Raji (cell line): Measurements from ENCODE around the gene MGMT.

Source experiments
- POLR2A ChIP-seq: IDR thresholded peaks from 2 replicates; pipeline ENCODE4 v1.6.1; 2011; ENCODE audit warnings: low read depth, low read length, control low read depth; ENCODE audit not compliant: insufficient read depth

Gene MGMT

GRCh38 chr10:129662426-129662825 lies 195.4 kb downstream of the MGMT start:
- TF ChIP-seq POLR2A, result no peak

GRCh38 chr10:129670124-129670523 lies 203.1 kb downstream of the MGMT start:
- TF ChIP-seq POLR2A, result no peak

GRCh38 chr10:129673292-129673691 lies 206.3 kb downstream of the MGMT start:
- no peak for TF ChIP-seq POLR2A

DNA sequence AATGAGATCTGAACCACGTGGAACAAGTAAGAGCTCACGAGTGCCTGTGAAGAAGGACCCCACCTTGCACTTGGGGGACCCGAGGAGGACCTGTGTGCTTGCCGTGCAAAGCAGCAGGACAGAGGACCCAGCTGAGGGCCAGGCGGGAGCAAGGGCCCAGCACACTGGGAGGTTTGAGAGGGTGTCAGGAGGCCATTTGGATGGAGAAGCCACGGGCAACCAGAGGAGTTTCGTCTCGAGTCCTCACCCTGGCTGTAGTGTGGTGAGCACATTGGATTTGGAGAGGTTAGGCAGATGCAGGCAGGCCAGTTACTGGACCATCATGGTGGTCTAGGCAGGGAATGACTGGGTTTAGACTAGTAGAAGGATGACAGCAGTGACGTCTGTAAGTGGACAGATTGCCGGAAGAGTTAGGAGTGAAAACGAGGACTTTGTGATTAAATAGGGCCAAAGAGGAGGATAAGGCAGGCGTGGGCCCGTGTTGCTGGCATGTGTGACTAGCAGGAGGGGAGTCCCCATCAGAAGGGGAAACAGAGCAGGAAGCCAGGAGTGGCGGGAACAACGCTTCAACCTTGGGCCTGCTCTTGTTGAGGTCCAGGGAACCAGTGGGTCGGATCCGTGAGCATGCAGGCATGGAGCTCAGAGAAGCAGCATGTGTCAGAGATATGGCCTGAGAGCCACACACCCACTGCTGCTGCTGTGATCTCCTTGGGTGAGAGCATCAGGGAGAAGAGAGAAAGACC lies 208.2 kb downstream of the MGMT start:
- no peak for TF ChIP-seq POLR2A

GRCh38 chr10:129676014-129676413 lies 209.0 kb downstream of the MGMT start:
- TF ChIP-seq POLR2A, result no peak

DNA sequence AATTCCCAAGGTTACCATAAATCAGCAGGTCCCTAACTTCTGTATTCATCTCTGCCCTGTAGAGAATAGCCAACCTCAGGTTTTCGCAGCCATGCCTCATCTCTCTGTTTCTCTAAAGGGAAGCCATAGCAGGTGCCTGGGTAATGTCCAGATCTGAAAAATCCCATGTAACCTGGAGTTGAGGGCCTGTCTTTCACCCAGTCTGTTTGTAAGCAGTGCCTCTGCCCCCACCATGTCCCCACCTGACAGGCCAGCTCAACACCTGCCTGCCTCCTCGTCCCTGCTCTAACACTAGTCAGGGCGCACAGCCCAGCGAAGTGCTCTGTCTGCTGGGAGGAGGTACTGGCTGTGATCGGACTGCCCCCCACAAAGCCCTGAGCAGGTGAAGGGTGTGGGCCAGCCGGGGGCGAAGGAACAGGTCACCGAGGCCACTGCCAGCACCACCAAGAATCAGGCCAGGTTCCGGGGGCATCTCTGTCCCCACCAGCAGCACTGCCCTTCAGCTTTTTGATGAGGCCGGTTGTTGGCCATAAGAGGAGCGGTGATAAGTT lies 210.4 kb downstream of the MGMT start:
- no peak for TF ChIP-seq POLR2A

- TF ChIP-seq POLR2A, result no peak
Measured at GRCh38 chr10:129678186-129678585, 211.1 kb downstream of the MGMT start.

- no peak for TF ChIP-seq POLR2A
Measured at GRCh38 chr10:129679207-129679606, 212.2 kb downstream of the MGMT start.

GRCh38 chr10:129680661-129681344 lies 213.8 kb downstream of the MGMT start:
- no peak for TF ChIP-seq POLR2A

DNA sequence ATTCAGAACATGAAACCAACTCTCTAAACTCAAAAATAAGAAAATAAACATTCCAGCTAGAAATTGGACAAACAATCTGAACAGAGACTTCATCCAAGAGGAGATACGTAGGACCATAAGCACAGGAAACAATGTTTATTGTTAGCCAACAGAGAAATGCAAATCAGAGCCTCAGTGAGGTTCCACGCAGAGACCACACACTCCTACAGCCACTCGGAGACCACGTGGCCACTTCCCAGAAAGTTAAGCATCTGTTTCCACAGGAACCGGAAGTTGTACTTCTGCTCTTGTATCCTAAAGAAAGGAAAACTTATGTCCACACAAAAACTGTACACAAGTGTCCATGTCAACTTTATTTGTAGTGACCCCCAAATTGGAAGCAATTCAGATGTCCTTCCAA lies 214.8 kb downstream of the MGMT start:
- TF ChIP-seq POLR2A, result no peak

- TF ChIP-seq POLR2A, result no peak
Measured at GRCh38 chr10:129683519-129683918, 216.5 kb downstream of the MGMT start.

DNA sequence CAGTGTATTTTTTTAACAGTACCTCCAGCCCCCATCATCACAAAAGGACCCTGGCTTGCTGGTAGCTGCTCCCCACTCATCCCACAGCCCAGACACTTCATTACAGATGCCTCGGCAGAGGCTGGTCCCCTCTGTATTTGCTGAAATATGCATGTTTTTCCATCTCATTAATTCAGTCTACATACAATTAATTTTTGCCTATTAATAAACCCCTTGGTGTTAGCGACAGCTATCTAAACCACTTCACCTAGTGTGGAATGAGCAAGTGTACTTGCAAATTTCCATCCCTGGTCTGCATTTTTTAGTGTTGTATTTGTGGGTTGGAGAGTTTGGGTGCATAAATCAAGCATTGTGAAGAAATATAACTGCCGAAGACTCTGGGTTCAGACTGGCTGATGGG lies 216.9 kb downstream of the MGMT start:
- TF ChIP-seq POLR2A, result no peak

GRCh38 chr10:129685271-129685670 lies 218.2 kb downstream of the MGMT start:
- no peak for TF ChIP-seq POLR2A

DNA sequence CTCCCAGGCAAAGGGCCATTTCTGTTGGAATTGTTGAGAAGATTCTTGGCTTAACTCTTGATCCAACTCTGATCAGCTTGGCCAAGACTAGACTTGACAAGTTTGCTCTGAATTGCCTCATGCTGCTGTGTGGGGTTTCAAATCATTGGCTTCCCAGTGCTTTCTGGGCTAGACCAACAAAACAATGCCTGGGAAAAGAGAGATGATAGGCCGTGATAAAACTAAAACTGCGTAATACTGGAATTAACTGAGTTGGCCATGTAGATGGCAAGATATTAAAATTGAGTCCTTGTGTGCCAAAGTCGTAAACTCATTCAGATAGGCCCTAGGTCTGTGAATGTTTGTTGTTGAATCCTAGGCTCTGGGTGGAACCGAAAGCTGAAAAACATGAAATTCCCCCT lies 222.6 kb downstream of the MGMT start:
- no peak for TF ChIP-seq POLR2A

GRCh38 chr10:129690248-129691070 lies 223.4 kb downstream of the MGMT start:
- TF ChIP-seq POLR2A, result no peak

- TF ChIP-seq POLR2A, result no peak
Measured at GRCh38 chr10:129692695-129693094, 225.7 kb downstream of the MGMT start.

DNA sequence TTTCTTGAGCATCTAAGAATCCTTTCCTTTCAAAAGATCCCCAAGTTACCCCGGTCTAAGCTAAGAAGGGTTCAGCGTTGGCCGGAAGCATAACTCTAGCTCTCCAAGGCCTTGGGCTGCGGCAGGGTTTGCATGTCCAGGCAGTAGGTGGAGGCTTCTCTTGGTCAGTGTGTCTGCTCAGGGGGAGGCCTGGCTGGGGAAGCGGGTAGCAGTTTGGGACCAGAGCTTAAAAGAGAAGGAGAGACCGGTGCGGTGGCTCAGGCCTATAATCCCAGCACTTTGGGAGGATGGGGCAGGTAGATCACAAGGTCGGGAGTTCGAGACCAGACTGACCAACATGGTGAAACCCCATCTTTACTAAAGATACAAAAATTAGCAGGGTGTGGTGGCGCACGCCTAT lies 226.3 kb downstream of the MGMT start:
- no peak for TF ChIP-seq POLR2A
